Esophagus squamous epithelium (tissue), 5 donors: ENCODE measurements around the gene ARSD. TPM values are rescaled to one million over a fixed set of nuclear protein-coding genes. Genes with fewer than 3 reads are reported as not detected.

Source experiments
- DNase-seq: peaks from one replicate; lab custom pipeline; 2025; lab: John Stamatoyannopoulos, UW
- H3K27ac ChIP-seq, 4 donors: fragments of 200-600 bp; sonication (generic); one replicate each; pipeline ENCODE4 v1.5.1; 2016 to 2019; ENCODE audit warnings: mild to moderate bottlenecking in 1 of 4
- H3K27me3 ChIP-seq, 4 donors: fragments of 200-600 bp; sonication (generic); 1 replicate in 3 of 4; 2 replicates in 1 of 4; pipeline versions ENCODE4 v1.5.1 to v1.6.0; 2017 to 2021; ENCODE audit warnings: antibody characterized with exemption in 1 of 4
- H3K36me3 ChIP-seq, 3 donors: fragments of 200-600 bp; sonication (generic); one replicate each; pipeline ENCODE4 v1.5.1; 2016 to 2019
- H3K4me1 ChIP-seq, 3 donors: fragments of 200-600 bp; sonication (generic); one replicate each; pipeline ENCODE4 v1.5.1; 2017 to 2019
- H3K4me3 ChIP-seq, 4 donors: fragments of 200-600 bp; sonication (generic); 1 replicate in 3 of 4; 2 replicates in 1 of 4; pipeline ENCODE4 v1.5.1; 2016 to 2019; ENCODE audit warnings: mild to moderate bottlenecking in 2 of 4, moderate library complexity in 1 of 4
- H3K9me3 ChIP-seq, 3 donors: fragments of 200-600 bp; sonication (generic); one replicate each; pipeline ENCODE4 v1.5.1; 2016 to 2019
- POLR2A ChIP-seq, 4 donors: fragments of 450-650 bp; IDR thresholded peaks; one replicate each; pipeline ENCODE4 v1.6.1; 2017; ENCODE audit warnings: antibody characterized with exemption in 4 of 4, mild to moderate bottlenecking in 4 of 4, moderate library complexity in 3 of 4
- WGBS, 2 donors: methylation state at CpG; one replicate each; pipeline ENCODE4 v1.1.5; 2018; 5-methylcytosine and 5-hydroxymethylcytosine counted together
- intact Hi-C: fragments of 100-400 bp; cut with DNase I; formaldehyde crosslinking; loops from one replicate; pipeline ENCODE4 v1.15.0; 2022
- total RNA-seq, 4 donors: library from RNA; depleted of rRNA; stranded (reverse); fragments of >200 nt; gene quantifications; one replicate each; pipeline ENCODE4 v1.1.0, GENCODE V29; 2016
- TF ChIP-seq, protein P1 (sequence below), 6 experiments: fragments of 450-650 bp in 4 of 6; fragments of 200-600 bp in 2 of 6; sonication (generic) in 2 of 6; IDR thresholded peaks; one replicate each; pipeline ENCODE4 v1.5.1; 2016 to 2019; ENCODE audit warnings: antibody characterized with exemption in 6 of 6, mild to moderate bottlenecking in 4 of 6, moderate library complexity in 4 of 6
- donor health status: DM: yes; HTN: yes; CAD: no.

ARSD gene
- total RNA-seq, 4 donors from 2014 or later = 9.7 to 25.5 (median 19.2) TPM

DNA sequence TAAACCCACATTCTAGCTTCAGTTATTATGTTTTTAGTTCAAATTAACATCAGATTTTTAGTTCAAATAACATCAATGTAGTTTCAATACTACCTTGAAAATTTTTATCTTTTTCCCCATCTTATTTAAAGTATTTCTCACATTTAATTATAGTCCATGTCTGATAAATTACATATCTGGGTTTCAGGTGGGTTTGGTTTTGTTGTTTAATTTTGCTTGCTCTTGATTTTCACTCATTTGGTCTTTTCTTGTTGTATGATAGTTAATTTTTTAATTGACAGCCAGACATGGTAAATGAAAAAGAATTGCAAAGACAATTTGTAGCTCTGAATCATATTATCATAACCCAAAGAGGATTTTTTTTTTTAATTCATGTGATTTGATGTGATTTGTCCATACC, 58.5 kb downstream of the ARSD start:
- no peaks in the 10 kb centered on the region for H3K36me3 ChIP-seq
- no peak overlapping the region for H3K4me3 ChIP-seq
- no peak overlapping the region for H3K27ac ChIP-seq
- H3K9me3 ChIP-seq = no peaks in the 10 kb centered on the region
- intact Hi-C loops = no loop called here
- TF ChIP-seq, protein P1, sequence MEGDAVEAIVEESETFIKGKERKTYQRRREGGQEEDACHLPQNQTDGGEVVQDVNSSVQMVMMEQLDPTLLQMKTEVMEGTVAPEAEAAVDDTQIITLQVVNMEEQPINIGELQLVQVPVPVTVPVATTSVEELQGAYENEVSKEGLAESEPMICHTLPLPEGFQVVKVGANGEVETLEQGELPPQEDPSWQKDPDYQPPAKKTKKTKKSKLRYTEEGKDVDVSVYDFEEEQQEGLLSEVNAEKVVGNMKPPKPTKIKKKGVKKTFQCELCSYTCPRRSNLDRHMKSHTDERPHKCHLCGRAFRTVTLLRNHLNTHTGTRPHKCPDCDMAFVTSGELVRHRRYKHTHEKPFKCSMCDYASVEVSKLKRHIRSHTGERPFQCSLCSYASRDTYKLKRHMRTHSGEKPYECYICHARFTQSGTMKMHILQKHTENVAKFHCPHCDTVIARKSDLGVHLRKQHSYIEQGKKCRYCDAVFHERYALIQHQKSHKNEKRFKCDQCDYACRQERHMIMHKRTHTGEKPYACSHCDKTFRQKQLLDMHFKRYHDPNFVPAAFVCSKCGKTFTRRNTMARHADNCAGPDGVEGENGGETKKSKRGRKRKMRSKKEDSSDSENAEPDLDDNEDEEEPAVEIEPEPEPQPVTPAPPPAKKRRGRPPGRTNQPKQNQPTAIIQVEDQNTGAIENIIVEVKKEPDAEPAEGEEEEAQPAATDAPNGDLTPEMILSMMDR (IDR thresholded peaks at IDR 0.05) = no peak
- no peak for TF ChIP-seq POLR2A (IDR thresholded peaks at IDR 0.05)
- no peak for DNase-seq
- no peaks in the 10 kb centered on the region for H3K4me1 ChIP-seq
- no peaks in the 10 kb centered on the region for H3K27me3 ChIP-seq

DNA sequence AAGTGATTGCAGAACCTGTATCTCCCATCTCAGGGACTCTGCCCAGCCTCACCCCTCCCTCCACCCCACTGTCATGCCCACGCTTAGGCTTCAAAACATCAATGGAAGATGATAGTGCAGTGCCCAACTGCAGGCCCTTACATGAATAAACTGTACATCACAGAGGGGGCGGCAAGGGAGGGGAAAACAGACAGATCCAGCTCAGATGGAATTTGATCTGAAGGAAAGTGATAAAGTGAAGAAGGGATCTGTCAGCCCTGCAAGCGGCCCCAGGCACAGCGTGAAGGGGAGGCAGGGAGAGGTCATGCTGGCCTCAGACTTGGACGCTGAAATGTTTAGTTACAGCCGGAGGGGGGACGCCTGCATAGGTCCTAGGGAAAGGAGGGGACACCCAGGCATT, 61.9 kb downstream of the ARSD start:
- no peak overlapping the region for H3K4me3 ChIP-seq
- TF ChIP-seq POLR2A (IDR thresholded peaks at IDR 0.05) = no peak
- TF ChIP-seq, protein P1 (IDR thresholded peaks at IDR 0.05) = no peak
- H3K36me3 ChIP-seq = no peaks in the 10 kb centered on the region
- no peaks in the 10 kb centered on the region for H3K4me1 ChIP-seq
- DNase-seq = no peak
- H3K27ac ChIP-seq = no peak overlapping the region
- no peaks in the 10 kb centered on the region for H3K9me3 ChIP-seq
- 72 to 78% methylated on average over 6 of the region's 7 CpGs for WGBS, 2 donors
- no peaks in the 10 kb centered on the region for H3K27me3 ChIP-seq
- intact Hi-C loops = no loop called here

DNA sequence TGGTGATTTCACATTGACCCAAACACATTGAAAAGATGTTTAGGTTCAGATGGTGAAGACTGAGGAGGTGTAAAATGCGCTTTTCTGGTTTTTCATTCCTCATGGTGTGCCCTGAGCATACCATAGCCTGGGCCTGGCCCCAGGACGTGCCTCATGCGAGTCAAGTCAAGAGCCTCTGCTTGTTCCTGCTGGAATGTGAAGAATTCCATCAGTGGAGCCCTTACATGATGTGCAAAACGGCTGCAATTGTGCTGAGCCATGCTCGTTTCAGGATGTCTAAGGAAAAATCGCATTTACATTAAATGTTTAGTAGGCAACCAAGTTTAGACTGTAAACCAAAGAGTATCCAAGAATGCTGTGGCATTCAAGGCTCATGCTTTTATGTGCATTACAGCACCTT, 65.5 kb downstream of the ARSD start:
- Histone ChIP-seq H3K27ac (no peak overlapping the region), H3K9me3 (no peaks in the 10 kb centered on the region), H3K36me3 (no peaks in the 10 kb centered on the region), H3K27me3 (no peaks in the 10 kb centered on the region), H3K4me3 (no peak overlapping the region), H3K4me1 (no peaks in the 10 kb centered on the region)
- 42 to 47% methylated on average over 3 of the region's 6 CpGs for WGBS, 2 donors
- intact Hi-C loops = no loop called here
- no peak for TF ChIP-seq POLR2A (IDR thresholded peaks at IDR 0.05)
- TF ChIP-seq, protein P1 (IDR thresholded peaks at IDR 0.05) = no peak
- no peak for DNase-seq

DNA sequence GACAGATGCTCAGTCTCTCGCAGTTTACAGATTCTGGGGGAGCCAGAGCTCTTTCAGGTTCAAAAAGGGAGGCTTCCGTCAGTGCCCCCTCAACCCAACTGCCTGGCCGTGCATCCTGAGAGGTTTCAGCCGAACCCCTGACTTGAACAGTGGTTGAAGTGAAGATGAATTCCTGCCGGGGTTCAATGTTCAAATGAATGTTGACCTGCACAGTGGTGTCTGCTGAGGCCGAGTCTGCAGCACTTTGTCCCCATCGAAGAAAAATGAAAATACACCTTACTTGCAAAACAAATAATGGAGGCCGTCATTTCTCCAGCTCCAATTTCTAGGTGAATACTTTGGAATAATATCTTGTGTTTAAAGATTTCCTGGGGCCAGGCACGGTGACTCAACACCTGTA, 66.7 kb downstream of the ARSD start:
- TF ChIP-seq, protein P1 (IDR thresholded peaks at IDR 0.05) = no peak
- no peak for TF ChIP-seq POLR2A (IDR thresholded peaks at IDR 0.05)
- Histone ChIP-seq H3K4me3 (no peak overlapping the region), H3K9me3 (no peaks in the 10 kb centered on the region), H3K27me3 (no peaks in the 10 kb centered on the region), H3K27ac (no peak overlapping the region), H3K4me1 (no peaks in the 10 kb centered on the region), H3K36me3 (no peaks in the 10 kb centered on the region)
- DNase-seq = no peak
- intact Hi-C loops = no loop called here
- 46 to 85% methylated on average over 4 to 9 of the region's 9 CpGs for WGBS, 2 donors

DNA sequence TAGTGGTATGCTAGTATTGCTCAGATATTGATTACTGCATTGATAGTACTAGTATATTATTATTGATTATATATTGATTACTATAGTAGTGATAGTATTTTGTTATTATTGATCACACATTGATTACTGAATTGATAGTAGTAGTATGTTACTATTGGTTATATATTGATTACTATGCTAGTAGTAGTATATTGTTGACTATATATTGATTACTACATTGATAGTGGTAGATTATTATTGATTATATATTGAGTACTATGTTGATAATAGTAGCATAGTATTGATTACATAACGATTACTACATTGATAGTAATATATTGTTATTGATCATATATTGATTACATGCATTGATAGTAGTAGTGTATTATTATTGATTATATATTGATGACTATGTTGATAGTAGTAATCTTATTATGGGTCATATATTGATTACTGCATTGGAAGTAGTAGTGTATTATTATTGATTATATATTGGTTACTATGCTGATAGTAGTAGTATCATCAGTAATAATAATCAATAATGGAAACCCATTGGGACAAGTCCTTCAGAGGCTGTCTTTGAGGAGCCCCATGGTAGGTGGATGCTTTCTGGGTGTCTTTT, 69.8 kb downstream of the ARSD start:
- intact Hi-C loops = no loop called here
- WGBS, 2 donors = 71 to 84% methylated on average over 1 of the region's 1 CpG

More for the DNA sequence above, 69.8 kb downstream of the ARSD start:
- DNase-seq = no peak
- Histone ChIP-seq H3K4me3 (no peak overlapping the region), H3K36me3 (no peaks in the 10 kb centered on the region), H3K9me3 (no peaks in the 10 kb centered on the region), H3K27me3 (no peaks in the 10 kb centered on the region), H3K4me1 (no peaks in the 10 kb centered on the region), H3K27ac (no peak overlapping the region)
- TF ChIP-seq, protein P1 (IDR thresholded peaks at IDR 0.05) = no peak
- TF ChIP-seq POLR2A (IDR thresholded peaks at IDR 0.05) = no peak
